Osteoblast (primary cell): Measurements from ENCODE around the gene MTTP. TPM values are rescaled to one million over a fixed set of nuclear protein-coding genes. Genes with fewer than 3 reads are reported as not detected.

Experiments used
- DNase-seq: peaks from one replicate; pipeline ENCODE4 v3.0.0; 2011; ENCODE audit warnings: low spot score, mixed read lengths; ENCODE audit not compliant: insufficient read length; ENCODE audit errors: missing footprints
- H2AFZ ChIP-seq: 2 replicates; pipeline ENCODE4 v1.6.0; 2011; ENCODE audit warnings: mild to moderate bottlenecking, low read length
- H3K27ac ChIP-seq: 2 replicates; pipeline ENCODE4 v1.5.1; 2011; ENCODE audit warnings: mild to moderate bottlenecking, low read depth, low read length, moderate library complexity
- H3K27me3 ChIP-seq: 2 replicates; pipeline ENCODE4 v1.6.0; 2012; ENCODE audit warnings: mild to moderate bottlenecking, control low read depth, inconsistent platforms, low read length, moderate library complexity; ENCODE audit not compliant: insufficient read depth
- H3K36me3 ChIP-seq: 2 replicates; pipeline ENCODE4 v1.5.1; 2011; ENCODE audit warnings: mild to moderate bottlenecking, low read length, control low read depth, moderate library complexity; ENCODE audit not compliant: insufficient read depth
- H3K4me1 ChIP-seq: 2 replicates; pipeline ENCODE4 v1.5.1; 2011; ENCODE audit warnings: mild to moderate bottlenecking, low read length, control low read depth, moderate library complexity; ENCODE audit not compliant: insufficient read depth
- H3K4me2 ChIP-seq: 2 replicates; pipeline ENCODE4 v1.6.0; 2011; ENCODE audit warnings: mild to moderate bottlenecking, low read length; ENCODE audit not compliant: insufficient read depth
- H3K4me3 ChIP-seq: fragments of 200-600 bp; sonication (generic); 3 replicates; pipeline ENCODE4 v1.5.1; 2012; ENCODE audit warnings: mild to moderate bottlenecking, low read length, inconsistent platforms; ENCODE audit not compliant: insufficient read depth
- H3K79me2 ChIP-seq: 2 replicates; pipeline ENCODE4 v1.6.0; 2012; ENCODE audit warnings: mild to moderate bottlenecking, low read length, control low read depth, inconsistent platforms; ENCODE audit not compliant: insufficient read depth
- H3K9me3 ChIP-seq: 2 replicates; pipeline ENCODE4 v1.5.1; 2011; ENCODE audit warnings: low read depth, low read length, control low read depth
- H4K20me1 ChIP-seq: 2 replicates; pipeline ENCODE4 v1.6.0; 2012; ENCODE audit warnings: mild to moderate bottlenecking, low read length, control low read depth; ENCODE audit not compliant: insufficient read depth
- total RNA-seq: library from RNA; depleted of rRNA; stranded (reverse); fragments of >200 nt; gene quantifications from 2 replicates; pipeline ENCODE4 v1.2.3, GENCODE V29; 2012
- TF ChIP-seq, protein P1 (sequence below): IDR thresholded peaks from 2 replicates; pipeline ENCODE4 v1.5.1; 2011; ENCODE audit warnings: mild to moderate bottlenecking, low read depth, low read length, moderate library complexity; ENCODE audit errors: extremely low read depth

Gene MTTP
- total RNA-seq, 1 donor, result not detected

DNA sequence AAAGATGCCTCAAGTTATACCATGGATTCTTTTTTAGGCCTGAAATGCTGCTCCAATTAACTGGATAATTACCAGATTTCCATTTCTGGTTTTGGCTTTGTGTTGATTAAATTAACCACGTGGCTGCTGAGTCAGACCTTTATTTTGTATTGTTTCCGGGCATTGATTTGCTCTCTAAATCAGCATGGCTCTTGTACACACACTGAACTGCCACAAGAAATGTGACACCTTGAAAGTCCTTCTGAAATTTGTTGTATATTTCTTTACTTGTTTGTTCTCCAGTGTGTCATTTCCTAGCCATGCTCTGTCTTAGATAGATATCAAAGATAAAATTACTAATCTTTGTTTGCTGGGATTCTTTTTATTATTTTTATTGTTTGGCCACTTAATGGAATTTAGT lies 11.7 kb downstream of the MTTP start:
- Histone ChIP-seq H3K36me3 (no peaks in the 10 kb centered on the region), H4K20me1 (no peaks in the 10 kb centered on the region), H3K9me3 (no peaks in the 10 kb centered on the region), H3K4me2 (no peak overlapping the region), H3K4me1 (no peaks in the 10 kb centered on the region), H3K79me2 (no peaks in the 10 kb centered on the region), H3K27ac (no peak overlapping the region), H3K27me3 (no peaks in the 10 kb centered on the region), H2AFZ (no peak overlapping the region), H3K4me3 (no peak overlapping the region)
- TF ChIP-seq, protein P1, sequence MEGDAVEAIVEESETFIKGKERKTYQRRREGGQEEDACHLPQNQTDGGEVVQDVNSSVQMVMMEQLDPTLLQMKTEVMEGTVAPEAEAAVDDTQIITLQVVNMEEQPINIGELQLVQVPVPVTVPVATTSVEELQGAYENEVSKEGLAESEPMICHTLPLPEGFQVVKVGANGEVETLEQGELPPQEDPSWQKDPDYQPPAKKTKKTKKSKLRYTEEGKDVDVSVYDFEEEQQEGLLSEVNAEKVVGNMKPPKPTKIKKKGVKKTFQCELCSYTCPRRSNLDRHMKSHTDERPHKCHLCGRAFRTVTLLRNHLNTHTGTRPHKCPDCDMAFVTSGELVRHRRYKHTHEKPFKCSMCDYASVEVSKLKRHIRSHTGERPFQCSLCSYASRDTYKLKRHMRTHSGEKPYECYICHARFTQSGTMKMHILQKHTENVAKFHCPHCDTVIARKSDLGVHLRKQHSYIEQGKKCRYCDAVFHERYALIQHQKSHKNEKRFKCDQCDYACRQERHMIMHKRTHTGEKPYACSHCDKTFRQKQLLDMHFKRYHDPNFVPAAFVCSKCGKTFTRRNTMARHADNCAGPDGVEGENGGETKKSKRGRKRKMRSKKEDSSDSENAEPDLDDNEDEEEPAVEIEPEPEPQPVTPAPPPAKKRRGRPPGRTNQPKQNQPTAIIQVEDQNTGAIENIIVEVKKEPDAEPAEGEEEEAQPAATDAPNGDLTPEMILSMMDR, result no peak
- no peak for DNase-seq

GRCh38 chr4:99586797-99587196 lies 12.2 kb downstream of the MTTP start:
- Histone ChIP-seq H3K4me3 (no peak overlapping the region), H3K79me2 (no peaks in the 10 kb centered on the region), H3K4me1 (no peaks in the 10 kb centered on the region), H3K27ac (no peak overlapping the region), H3K27me3 (no peaks in the 10 kb centered on the region), H3K36me3 (no peaks in the 10 kb centered on the region), H2AFZ (no peak overlapping the region), H4K20me1 (no peaks in the 10 kb centered on the region), H3K9me3 (no peaks in the 10 kb centered on the region), H3K4me2 (no peak overlapping the region)
- no peak for DNase-seq
- TF ChIP-seq, protein P1, result no peak

DNA sequence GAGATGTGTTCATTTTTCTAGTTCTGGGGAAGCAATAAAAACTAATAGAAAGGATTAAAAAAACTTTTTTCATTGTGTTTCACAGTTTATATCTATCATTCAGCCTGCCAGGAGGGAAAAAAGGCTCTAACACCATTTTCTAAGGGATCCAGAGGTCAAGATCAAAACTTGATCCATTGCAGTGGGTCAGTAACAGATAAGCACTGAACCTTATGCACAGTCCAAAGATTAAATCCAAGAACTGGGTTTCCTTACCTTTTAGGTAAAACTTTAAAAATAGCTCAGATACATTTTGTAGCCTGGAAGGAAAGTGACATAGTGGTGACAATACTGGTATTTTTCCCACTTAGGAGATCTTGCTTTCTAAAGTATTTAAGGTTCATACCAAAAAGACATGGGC lies 12.7 kb downstream of the MTTP start:
- Histone ChIP-seq H3K4me2 (no peak overlapping the region), H2AFZ (no peak overlapping the region), H3K79me2 (no peaks in the 10 kb centered on the region), H3K4me3 (no peak overlapping the region), H3K9me3 (no peaks in the 10 kb centered on the region), H3K27ac (no peak overlapping the region), H3K4me1 (no peaks in the 10 kb centered on the region), H4K20me1 (no peaks in the 10 kb centered on the region), H3K27me3 (no peaks in the 10 kb centered on the region), H3K36me3 (no peaks in the 10 kb centered on the region)
- DNase-seq, result no peak
- TF ChIP-seq, protein P1, result no peak

- Histone ChIP-seq H3K79me2 (no peaks in the 10 kb centered on the region), H3K4me3 (no peak overlapping the region), H3K4me1 (no peaks in the 10 kb centered on the region), H2AFZ (no peak overlapping the region), H3K4me2 (no peak overlapping the region), H3K9me3 (no peaks in the 10 kb centered on the region), H4K20me1 (no peaks in the 10 kb centered on the region), H3K36me3 (no peaks in the 10 kb centered on the region), H3K27me3 (no peaks in the 10 kb centered on the region), H3K27ac (no peak overlapping the region)
- TF ChIP-seq, protein P1, result no peak
- no peak for DNase-seq
Measured at GRCh38 chr4:99587803-99588202, 13.2 kb downstream of the MTTP start.
